ENCODE data around the gene IRGQ. TPM values are rescaled to one million over a fixed set of nuclear protein-coding genes. Genes with fewer than 3 reads are reported as not detected.

Gene IRGQ
- total RNA-seq, 1 donor from 2014 or later: 19.5 TPM

DNA sequence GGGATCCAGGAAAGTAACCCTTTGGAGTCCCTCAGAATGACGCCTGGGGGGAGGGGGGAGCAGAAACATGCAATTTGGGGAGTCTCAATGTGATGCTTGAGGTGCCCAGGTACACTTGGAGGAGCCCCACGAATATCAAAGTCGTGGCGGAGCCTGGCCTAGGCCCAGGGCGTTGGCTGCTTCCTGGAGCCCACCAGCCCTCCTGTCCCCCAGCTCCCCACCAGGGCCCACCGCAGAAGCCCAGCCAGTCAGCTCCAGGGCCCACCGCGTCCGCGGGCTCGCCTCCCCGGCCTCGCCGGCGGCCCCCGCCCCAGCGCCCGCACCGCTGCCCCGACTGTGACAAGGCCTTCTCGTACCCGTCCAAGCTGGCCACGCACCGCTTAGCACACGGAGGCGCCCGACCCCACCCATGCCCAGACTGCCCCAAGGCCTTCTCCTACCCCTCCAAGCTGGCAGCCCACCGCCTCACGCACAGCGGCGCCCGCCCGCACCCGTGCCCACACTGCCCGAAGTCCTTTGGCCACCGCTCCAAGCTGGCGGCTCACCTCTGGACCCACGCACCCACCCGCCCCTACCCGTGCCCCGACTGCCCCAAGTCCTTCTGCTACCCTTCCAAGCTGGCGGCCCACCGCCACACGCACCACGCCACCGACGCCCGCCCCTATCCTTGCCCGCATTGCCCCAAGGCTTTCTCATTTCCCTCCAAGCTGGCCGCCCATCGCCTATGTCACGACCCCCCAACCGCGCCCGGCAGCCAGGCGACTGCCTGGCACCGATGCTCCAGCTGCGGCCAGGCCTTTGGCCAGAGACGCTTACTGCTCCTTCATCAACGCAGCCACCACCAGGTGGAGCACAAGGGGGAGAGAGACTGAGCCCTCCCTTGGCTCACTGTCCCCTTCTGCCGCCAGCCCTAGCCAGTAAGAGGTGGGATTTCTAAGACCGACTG lies 60.8 kb downstream of the IRGQ start:
- H3K36me3 ChIP-seq (ENCODE audit: control insufficient read depth, insufficient read depth, low read length): no peaks in the 10 kb centered on the region
- DNase-seq (ENCODE audit: low read depth) (peak; percentile 33), FAIRE-seq (no peak)
- TF ChIP-seq, protein P1, sequence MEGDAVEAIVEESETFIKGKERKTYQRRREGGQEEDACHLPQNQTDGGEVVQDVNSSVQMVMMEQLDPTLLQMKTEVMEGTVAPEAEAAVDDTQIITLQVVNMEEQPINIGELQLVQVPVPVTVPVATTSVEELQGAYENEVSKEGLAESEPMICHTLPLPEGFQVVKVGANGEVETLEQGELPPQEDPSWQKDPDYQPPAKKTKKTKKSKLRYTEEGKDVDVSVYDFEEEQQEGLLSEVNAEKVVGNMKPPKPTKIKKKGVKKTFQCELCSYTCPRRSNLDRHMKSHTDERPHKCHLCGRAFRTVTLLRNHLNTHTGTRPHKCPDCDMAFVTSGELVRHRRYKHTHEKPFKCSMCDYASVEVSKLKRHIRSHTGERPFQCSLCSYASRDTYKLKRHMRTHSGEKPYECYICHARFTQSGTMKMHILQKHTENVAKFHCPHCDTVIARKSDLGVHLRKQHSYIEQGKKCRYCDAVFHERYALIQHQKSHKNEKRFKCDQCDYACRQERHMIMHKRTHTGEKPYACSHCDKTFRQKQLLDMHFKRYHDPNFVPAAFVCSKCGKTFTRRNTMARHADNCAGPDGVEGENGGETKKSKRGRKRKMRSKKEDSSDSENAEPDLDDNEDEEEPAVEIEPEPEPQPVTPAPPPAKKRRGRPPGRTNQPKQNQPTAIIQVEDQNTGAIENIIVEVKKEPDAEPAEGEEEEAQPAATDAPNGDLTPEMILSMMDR (IDR thresholded peaks at IDR 0.05; ENCODE audit: insufficient read depth, low read length, severe bottlenecking): peak; percentile 82
- H3K4me3 ChIP-seq (ENCODE audit: low read depth, low read length): no peak overlapping the region
- no peaks in the 10 kb centered on the region for H3K27me3 ChIP-seq (ENCODE audit: control insufficient read depth, insufficient read depth, low read length)

Other genes with a start within 250 kb of the IRGQ start
- gene CD177, start 242.4 kb downstream of the IRGQ start, total RNA-seq: 0.26 and 6.3 TPM in 2 replicates
- 0.26 TPM in 1 of 2 replicates, not detected in the other for gene TEX101, start 181.2 kb downstream of the IRGQ start, total RNA-seq
- gene LYPD3, start 130.5 kb downstream of the IRGQ start, total RNA-seq: 6.6 and 87.9 TPM in 2 replicates
- gene PHLDB3, start 91.4 kb downstream of the IRGQ start, total RNA-seq: 7.9 and 32.3 TPM in 2 replicates
- gene ETHE1, start 68.9 kb downstream of the IRGQ start, total RNA-seq: 179 and 183 TPM in 2 replicates
- not detected in 2 replicates for gene ZNF575, start 62.9 kb downstream of the IRGQ start, total RNA-seq
- gene XRCC1, start 20.6 kb downstream of the IRGQ start, total RNA-seq: 8.3 and 10.5 TPM in 2 replicates
- 0.53 and 0.64 TPM in 2 replicates for gene PINLYP, start 20.3 kb downstream of the IRGQ start, total RNA-seq
- gene ZNF576, start 461 bp upstream of the IRGQ start, total RNA-seq: 9.5 and 10.5 TPM in 2 replicates
- gene SRRM5, start 16.0 kb upstream of the IRGQ start, total RNA-seq: not detected in 2 replicates
- 14.5 and 19.3 TPM in 2 replicates for gene ZNF428, start 23.5 kb upstream of the IRGQ start, total RNA-seq
- gene CADM4, start 43.7 kb upstream of the IRGQ start, total RNA-seq: 13.4 and 19.1 TPM in 2 replicates
- 16.6 and 27.1 TPM in 2 replicates for gene PLAUR, start 74.0 kb upstream of the IRGQ start, total RNA-seq
- not detected in 2 replicates for gene IRGC, start 119.9 kb upstream of the IRGQ start, total RNA-seq
- gene SMG9, start 158.8 kb upstream of the IRGQ start, total RNA-seq: 4.0 and 4.7 TPM in 2 replicates
- gene KCNN4, start 184.8 kb upstream of the IRGQ start, total RNA-seq: 0.26 and 9.7 TPM in 2 replicates
- 0.38 and 0.53 TPM in 2 replicates for gene LYPD5, start 206.3 kb upstream of the IRGQ start, total RNA-seq
- 9.1 and 12.4 TPM in 2 replicates for gene ZNF283, start 231.2 kb upstream of the IRGQ start, total RNA-seq